GM23248 (cell line): ENCODE results near the gene TUBA1C. TPM values are rescaled to one million over a fixed set of nuclear protein-coding genes. Genes with fewer than 3 reads are reported as not detected.

Source experiments
- DNase-seq: peaks from one replicate; pipeline ENCODE4 v3.0.0-alpha.2; 2015
- H2AFZ ChIP-seq: fragments of 200-600 bp; sonication (generic); 2 replicates; pipeline ENCODE4 v1.6.1; 2016; ENCODE audit warnings: antibody characterized with exemption
- H3F3A ChIP-seq: fragments of 200-600 bp; sonication (generic); 2 replicates; pipeline ENCODE4 v1.6.1; 2016; ENCODE audit warnings: mild to moderate bottlenecking, antibody characterized with exemption, mixed run types; ENCODE audit not compliant: insufficient read depth
- H3K27ac ChIP-seq: fragments of 200-600 bp; sonication (generic); 2 replicates; pipeline ENCODE4 v1.5.1; 2016; ENCODE audit warnings: mild to moderate bottlenecking
- H3K27me3 ChIP-seq: fragments of 200-600 bp; sonication (generic); replicated peaks from 2 replicates; pipeline ENCODE4 v1.6.1; 2016; ENCODE audit warnings: mild to moderate bottlenecking; ENCODE audit not compliant: insufficient read depth
- H3K36me3 ChIP-seq: fragments of 200-600 bp; sonication (generic); 2 replicates; pipeline ENCODE4 v1.6.1; 2016; ENCODE audit warnings: low read depth, mild to moderate bottlenecking
- H3K4me1 ChIP-seq: fragments of 200-600 bp; sonication (generic); 2 replicates; pipeline ENCODE4 v1.6.1; 2016; ENCODE audit warnings: mild to moderate bottlenecking; ENCODE audit not compliant: insufficient read depth
- H3K4me2 ChIP-seq: fragments of 200-600 bp; sonication (generic); one replicate; pipeline ENCODE4 v1.6.1; 2016; ENCODE audit warnings: mild to moderate bottlenecking; ENCODE audit not compliant: unreplicated experiment
- H3K4me3 ChIP-seq: fragments of 200-600 bp; sonication (generic); 2 replicates; pipeline ENCODE4 v1.5.1; 2016; ENCODE audit warnings: mild to moderate bottlenecking
- H3K79me2 ChIP-seq: fragments of 200-600 bp; sonication (generic); 2 replicates; pipeline ENCODE4 v1.6.1; 2016; ENCODE audit warnings: mild to moderate bottlenecking; ENCODE audit not compliant: insufficient read depth
- H3K9ac ChIP-seq: fragments of 200-600 bp; sonication (generic); 2 replicates; pipeline ENCODE4 v1.6.1; 2016; ENCODE audit warnings: mild to moderate bottlenecking
- H3K9me2 ChIP-seq: fragments of 200-600 bp; sonication (generic); 2 replicates; pipeline ENCODE4 v1.6.1; 2016; ENCODE audit warnings: mixed run types, mild to moderate bottlenecking, moderate library complexity; ENCODE audit not compliant: insufficient read depth
- H3K9me3 ChIP-seq: fragments of 200-600 bp; sonication (generic); one replicate; pipeline ENCODE4 v1.6.1; 2017; ENCODE audit warnings: low read depth
- H4K20me1 ChIP-seq: fragments of 200-600 bp; sonication (generic); 2 replicates; pipeline ENCODE4 v1.6.0; 2016; ENCODE audit not compliant: insufficient read depth
- EZH2 ChIP-seq: fragments of 200-600 bp; sonication (generic); IDR thresholded peaks from 2 replicates; pipeline ENCODE4 v1.6.1; 2018; ENCODE audit warnings: antibody characterized with exemption, mild to moderate bottlenecking; ENCODE audit not compliant: insufficient read depth, poor library complexity, severe bottlenecking
- EZH2phosphoT487 ChIP-seq: fragments of 200-600 bp; sonication (generic); IDR thresholded peaks from 2 replicates; pipeline ENCODE4 v1.6.1; 2018; ENCODE audit warnings: antibody characterized with exemption, moderate library complexity, mild to moderate bottlenecking, low read depth; ENCODE audit not compliant: insufficient read depth
- WGBS, 2 experiments: methylation state at CpG; one replicate each; pipeline ENCODE4 v1.1.6; 2015 to 2017; ENCODE audit warnings: low lambda C conversion rate in 2 of 2, low coverage in 1 of 2; ENCODE audit errors: missing lambda C conversion rate in 2 of 2; 5-methylcytosine and 5-hydroxymethylcytosine counted together
- in situ Hi-C: fragments of 300-500 bp; cut with MboI; formaldehyde crosslinking; loops from 2 replicates; pipeline ENCODE4 v1.15.0; 2020
- polyA plus RNA-seq: library from polyadenylated mRNA; unstranded; fragments of >200 nt; fragmentation: Nextera tagmentation; extraction: Ambion mirVana; gene quantifications from 2 replicates; pipeline ENCODE4 v1.2.1, GENCODE V29; 2016
- total RNA-seq: library from RNA; depleted of rRNA; stranded (reverse); fragments of >200 nt; shearing (Covaris generic); gene quantifications from 2 replicates; pipeline ENCODE4 v1.2.3, GENCODE V29; 2014

TUBA1C gene
- total and polyA plus RNA-seq, 2 experiments from 2014 or later: 301 to 473 TPM

GRCh38 chr12:49297695-49298060 lies 32.8 kb downstream of the TUBA1C start:
- 8 to 11% methylated on average over 7 to 8 of the region's 8 CpGs for WGBS, 2 experiments
- Histone ChIP-seq H3K36me3 (no peaks in the 10 kb centered on the region), H3K9ac (no peak overlapping the region), H4K20me1 (no peaks in the 10 kb centered on the region), H3K27ac (no peak overlapping the region), H3K9me2 (no peaks in the 10 kb centered on the region), H3F3A (no peaks in the 10 kb centered on the region), H3K9me3 (no peaks in the 10 kb centered on the region), H3K27me3 (peaks cover 46% of the 10 kb centered on the region), H3K4me2 (no peak overlapping the region), H3K79me2 (no peaks in the 10 kb centered on the region), H3K4me1 (no peaks in the 10 kb centered on the region; the same call in 1 of the 2 replicates), H3K4me3 (no peak overlapping the region), H2AFZ (no peak overlapping the region)
- TF ChIP-seq EZH2: no peak
- no peak for TF ChIP-seq EZH2phosphoT487
- in situ Hi-C loops: no loop called here
- no peak for DNase-seq

DNA sequence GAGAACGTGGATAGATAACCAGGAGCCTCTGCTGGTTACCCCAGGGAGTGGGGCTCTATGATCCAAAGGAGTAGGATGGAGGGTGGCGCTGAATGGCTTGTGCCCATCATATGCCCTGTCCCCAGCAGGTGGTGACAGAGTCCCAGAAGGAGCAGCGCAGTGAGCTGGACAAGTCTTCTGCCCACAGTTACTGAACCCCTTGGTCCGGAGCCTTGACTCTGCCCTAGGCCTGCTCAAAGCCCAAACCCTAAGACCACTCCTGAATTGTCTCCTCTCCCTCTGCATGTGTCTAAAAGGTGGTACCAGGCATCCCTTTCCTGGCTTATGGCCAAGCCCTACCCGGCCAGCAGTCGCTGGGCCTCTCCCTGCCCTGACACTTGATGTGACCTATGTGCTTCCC lies 33.3 kb downstream of the TUBA1C start:
- Histone ChIP-seq H3K79me2 (no peaks in the 10 kb centered on the region), H3K27ac (no peak overlapping the region), H3K9ac (no peak overlapping the region), H3K36me3 (no peaks in the 10 kb centered on the region), H3K4me2 (no peak overlapping the region), H2AFZ (no peak overlapping the region), H3K9me3 (no peaks in the 10 kb centered on the region), H4K20me1 (no peaks in the 10 kb centered on the region), H3K4me3 (no peak overlapping the region), H3K4me1 (no peaks in the 10 kb centered on the region; the same call in 1 of the 2 replicates), H3K9me2 (no peaks in the 10 kb centered on the region), H3F3A (no peaks in the 10 kb centered on the region), H3K27me3 (peaks cover 50% of the 10 kb centered on the region)
- in situ Hi-C loops: no loop called here
- DNase-seq: no peak
- no peak for TF ChIP-seq EZH2
- TF ChIP-seq EZH2phosphoT487: no peak
- 26 to 28% methylated on average over 6 of the region's 6 CpGs for WGBS, 2 experiments

GRCh38 chr12:49301760-49302159 lies 36.9 kb downstream of the TUBA1C start:
- 28 to 44% methylated on average over 4 of the region's 4 CpGs for WGBS, 2 experiments
- DNase-seq: no peak
- in situ Hi-C loops: no loop called here

GRCh38 chr12:49304161-49304560 lies 39.3 kb downstream of the TUBA1C start:
- no peaks in the 10 kb centered on the region for H3K9me3 ChIP-seq
- no peak overlapping the region for H3K4me3 ChIP-seq
- in situ Hi-C loops: no loop called here
- H3K4me2 ChIP-seq: no peak overlapping the region
- no peaks in the 10 kb centered on the region for H3K36me3 ChIP-seq
- H3K27ac ChIP-seq: no peak overlapping the region
- H3F3A ChIP-seq: no peaks in the 10 kb centered on the region
- H3K9me2 ChIP-seq: no peaks in the 10 kb centered on the region
- no peaks in the 10 kb centered on the region for H3K4me1 ChIP-seq
- H3K9ac ChIP-seq: no peak overlapping the region
- DNase-seq: peak; percentile 66
- WGBS, 2 experiments: 45 to 46% methylated on average over 2 of the region's 2 CpGs
- H4K20me1 ChIP-seq: no peaks in the 10 kb centered on the region
- peaks cover 38% of the 10 kb centered on the region for H3K27me3 ChIP-seq
- H3K79me2 ChIP-seq: no peaks in the 10 kb centered on the region
- H2AFZ ChIP-seq: no peak overlapping the region
- no peak for TF ChIP-seq EZH2
- no peak for TF ChIP-seq EZH2phosphoT487

More at GRCh38 chr12:49301760-49302159, 36.9 kb downstream of the TUBA1C start:
- H3K36me3 ChIP-seq: no peaks in the 10 kb centered on the region
- no peak overlapping the region for H3K4me2 ChIP-seq
- no peak overlapping the region for H2AFZ ChIP-seq
- no peaks in the 10 kb centered on the region for H3K9me3 ChIP-seq
- H3K27ac ChIP-seq: no peak overlapping the region
- no peaks in the 10 kb centered on the region for H3F3A ChIP-seq
- TF ChIP-seq EZH2phosphoT487: no peak
- TF ChIP-seq EZH2: no peak
- peaks cover 43% of the 10 kb centered on the region for H3K27me3 ChIP-seq
- H3K79me2 ChIP-seq: no peaks in the 10 kb centered on the region
- H3K9me2 ChIP-seq: no peaks in the 10 kb centered on the region
- H4K20me1 ChIP-seq: no peaks in the 10 kb centered on the region
- H3K4me3 ChIP-seq: no peak overlapping the region
- no peak overlapping the region for H3K9ac ChIP-seq
- H3K4me1 ChIP-seq: no peaks in the 10 kb centered on the region; the same call in 1 of the 2 replicates

DNA sequence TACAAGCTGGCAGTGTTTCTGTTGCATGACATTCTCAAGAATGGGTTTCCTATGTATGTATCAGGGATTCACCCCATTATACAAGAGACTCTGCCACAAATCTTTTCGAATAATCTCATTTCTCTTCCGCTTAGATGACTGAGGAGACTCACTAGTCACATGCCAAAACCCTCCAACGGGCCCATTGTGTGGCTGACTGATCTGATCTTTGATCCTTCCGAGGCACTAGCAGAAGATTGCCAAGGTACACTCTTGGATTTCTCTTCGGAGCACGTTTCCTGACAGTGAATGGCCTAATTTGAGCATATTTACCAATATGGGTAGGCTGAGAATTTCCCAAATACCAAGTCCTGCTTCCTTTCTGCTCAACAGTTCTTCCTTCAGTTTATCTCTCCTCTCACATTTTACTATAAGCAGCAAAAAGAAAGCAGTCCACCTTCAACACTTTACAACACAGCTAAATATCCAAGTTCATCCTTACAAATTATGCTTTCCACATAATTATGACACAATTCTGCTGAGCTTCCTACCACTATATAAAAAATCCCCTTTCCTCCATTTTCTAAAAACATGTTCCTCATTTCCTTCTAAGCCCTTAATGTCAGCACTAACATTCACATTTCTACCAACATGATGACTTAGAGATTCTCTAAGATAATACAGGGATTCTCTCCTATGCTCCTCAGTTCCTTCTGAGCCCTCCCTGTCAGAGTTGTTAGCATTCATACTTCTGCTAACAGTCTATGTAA lies 41.1 kb downstream of the TUBA1C start:
- Histone ChIP-seq H3K27ac (no peak overlapping the region), H4K20me1 (no peaks in the 10 kb centered on the region), H2AFZ (no peak overlapping the region), H3K79me2 (no peaks in the 10 kb centered on the region), H3K36me3 (no peaks in the 10 kb centered on the region), H3K9me2 (no peaks in the 10 kb centered on the region), H3K9ac (no peak overlapping the region), H3K9me3 (no peaks in the 10 kb centered on the region), H3K27me3 (peaks cover 40% of the 10 kb centered on the region), H3K4me1 (no peaks in the 10 kb centered on the region), H3K4me2 (no peak overlapping the region), H3K4me3 (no peak overlapping the region), H3F3A (no peaks in the 10 kb centered on the region)
- in situ Hi-C loops: no loop called here
- WGBS, 2 experiments: 53 to 56% methylated on average over 6 of the region's 6 CpGs
- TF ChIP-seq EZH2phosphoT487: no peak
- TF ChIP-seq EZH2: no peak
- DNase-seq: no peak
